Spinal cord (tissue), 10 donors: Measurements from ENCODE around the gene ILRUN. TPM values are rescaled to one million over a fixed set of nuclear protein-coding genes. Genes with fewer than 3 reads are reported as not detected.
"Not testable (repeated sequence)": the region's sequence is repeated elsewhere in the genome, so short reads cannot be mapped to it uniquely, and the experiment has no call there.

Source experiments
- DNase-seq, 6 donors: peaks; one replicate each; pipeline versions ENCODE4 v3.0.0 to v3.0.0-alpha.2; 2013 to 2015; ENCODE audit warnings: low spot score in 6 of 6, low read depth in 4 of 6
- H3K27ac ChIP-seq: one replicate; pipeline ENCODE4 v1.5.1; 2013; ENCODE audit warnings: low read depth, low read length, control low read depth
- H3K27me3 ChIP-seq: one replicate; pipeline ENCODE4 v1.6.1; 2013; ENCODE audit warnings: low read length; ENCODE audit not compliant: control insufficient read depth, insufficient read depth
- H3K36me3 ChIP-seq: one replicate; pipeline ENCODE4 v1.6.1; 2013; ENCODE audit warnings: low read length; ENCODE audit not compliant: control insufficient read depth, insufficient read depth
- H3K4me1 ChIP-seq: one replicate; pipeline ENCODE4 v1.6.1; 2013; ENCODE audit warnings: low read length; ENCODE audit not compliant: control insufficient read depth, insufficient read depth
- H3K4me3 ChIP-seq: one replicate; pipeline ENCODE4 v1.5.1; 2013; ENCODE audit warnings: low read depth, low read length, control low read depth
- H3K9me3 ChIP-seq: one replicate; pipeline ENCODE4 v1.6.1; 2013; ENCODE audit warnings: low read length; ENCODE audit not compliant: control insufficient read depth, insufficient read depth
- WGBS: methylation state at CpG from one replicate; pipeline ENCODE4 v1.1.5; 2013; ENCODE audit warnings: missing lambda C conversion rate; ENCODE audit not compliant: insufficient coverage; 5-methylcytosine and 5-hydroxymethylcytosine counted together
- polyA plus RNA-seq, 2 donors: library from polyadenylated mRNA; unstranded; fragments of 120-200 nt; gene quantifications; one replicate each; pipeline ENCODE4 v1.2.1, GENCODE V29; 2013; ENCODE audit not compliant: insufficient read length in 2 of 2
- small RNA-seq: library from RNA; depleted of rRNA; stranded (forward); fragments of <200 nt; gene quantifications from one replicate; pipeline ENCODE3, GENCODE V24; 2014; ENCODE audit warnings: low replicate concordance
- total RNA-seq, 2 donors: library from RNA; depleted of rRNA in 1 of 2; stranded (reverse); fragments of 120-200 nt in 1 of 2; fragments of >200 nt in 1 of 2; gene quantifications; one replicate each; pipeline versions ENCODE4 v1.2.3 to v1.2.4, GENCODE V29; 2013 to 2014
- donor health status: healthy.

Gene ILRUN
- total and polyA plus RNA-seq, 4 donors: 29.6 to 38.0 (median 35.7) TPM

DNA sequence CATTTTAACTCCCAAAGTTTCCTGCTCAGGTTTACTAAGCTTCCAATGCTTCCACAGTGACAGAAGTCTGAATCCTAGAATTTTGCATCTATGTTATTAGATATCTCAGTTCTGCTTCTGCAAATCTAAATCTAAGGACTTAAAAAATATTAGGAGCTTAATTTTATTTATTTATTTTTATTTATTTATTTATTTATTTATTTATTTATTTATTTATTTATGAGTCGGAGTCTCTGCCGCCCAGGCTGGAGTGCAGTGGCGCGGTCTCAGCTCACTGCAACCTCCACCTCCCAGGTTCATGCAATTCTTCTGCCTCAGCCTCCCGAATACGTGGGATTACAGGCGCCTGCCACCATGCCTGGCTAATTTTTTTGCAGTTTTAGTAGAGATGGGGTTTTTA, 46.3 kb downstream of the ILRUN start:
- not testable (repeated sequence) for H3K4me1 ChIP-seq, DNase-seq, H3K27me3 ChIP-seq, H3K36me3 ChIP-seq, H3K9me3 ChIP-seq, H3K4me3 ChIP-seq, H3K27ac ChIP-seq
- WGBS: no CpG with 5 or more reads among the region's 7 CpGs

DNA sequence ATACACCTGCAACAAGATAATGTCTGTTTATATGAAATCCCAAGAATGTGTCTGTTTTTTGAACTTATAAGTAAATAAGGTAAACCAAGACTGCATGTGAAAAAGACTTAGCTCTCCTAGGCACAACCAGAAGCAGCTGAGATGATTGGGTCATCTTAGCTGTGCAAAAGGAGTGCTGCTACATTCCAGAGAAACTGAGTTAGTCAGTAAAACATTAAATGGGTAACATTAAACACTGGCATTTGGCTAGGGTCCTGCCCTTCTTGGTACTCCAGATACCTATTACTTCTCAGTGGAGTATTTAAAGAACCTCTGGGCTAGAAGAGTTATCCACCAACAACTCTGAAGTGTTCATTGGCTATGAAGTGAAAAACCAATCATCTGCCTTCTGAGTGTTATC, 47.8 kb downstream of the ILRUN start:
- H3K4me1 ChIP-seq: no peaks in the 10 kb centered on the region
- H3K9me3 ChIP-seq: no peaks in the 10 kb centered on the region
- H3K36me3 ChIP-seq: peaks cover 10% of the 10 kb centered on the region
- H3K27me3 ChIP-seq: no peaks in the 10 kb centered on the region
- no peak overlapping the region for H3K27ac ChIP-seq
- no peak overlapping the region for H3K4me3 ChIP-seq
- DNase-seq: no peak

Small RNA genes lying within 50 kb of the gene (small RNA-seq; reads per million reads assigned to genes)
- not detected for gene RN7SL200P

Other genes with a start within 250 kb of the ILRUN start
- 10 to 100 TPM in 1 of 2 donors, 1 to 10 TPM in 1; 5.8 to 16.6 TPM for gene PACSIN1, start 230.7 kb downstream of the ILRUN start, total RNA-seq
- gene PACSIN1, start 230.7 kb downstream of the ILRUN start, polyA plus RNA-seq: 10 to 100 TPM; 34.7 to 34.8 TPM
- under 1 TPM; 0.17 to 0.20 TPM for gene SPDEF, start 140.4 kb downstream of the ILRUN start, total RNA-seq
- gene SPDEF, start 140.4 kb downstream of the ILRUN start, polyA plus RNA-seq: under 1 TPM; 0.22 to 0.36 TPM
- 10 to 100 TPM; 24.0 to 84.6 TPM for gene SNRPC, start 60.7 kb upstream of the ILRUN start, total RNA-seq
- gene SNRPC, start 60.7 kb upstream of the ILRUN start, polyA plus RNA-seq: 100 to 1,000 TPM; 118 to 123 TPM
- 10 to 100 TPM; 12.1 to 14.0 TPM for gene BLTP3A, start 95.3 kb upstream of the ILRUN start, total RNA-seq
- gene BLTP3A, start 95.3 kb upstream of the ILRUN start, polyA plus RNA-seq: 10 to 100 TPM; 12.2 TPM
- 10 to 100 TPM; 26.4 to 43.2 TPM for gene TAF11, start 191.3 kb upstream of the ILRUN start, total RNA-seq
- gene TAF11, start 191.3 kb upstream of the ILRUN start, polyA plus RNA-seq: 10 to 100 TPM; 49.2 to 49.3 TPM
- 10 to 100 TPM; 31.1 to 34.0 TPM for gene ANKS1A, start 192.5 kb upstream of the ILRUN start, total RNA-seq
- gene ANKS1A, start 192.5 kb upstream of the ILRUN start, polyA plus RNA-seq: 10 to 100 TPM; 50.8 to 53.6 TPM